H1 (cell line): Measurements from ENCODE around the gene FXYD5. TPM values are rescaled to one million over a fixed set of nuclear protein-coding genes. Genes with fewer than 3 reads are reported as not detected.

Experiments
- CTCF ChIA-PET: fragments of 300-600 bp; sonication (Branson Sonifier 250); formaldehyde crosslinking; loops from one replicate; lab custom pipeline; 2021; ENCODE audit not compliant: partially characterized antibody; lab: Charles Lee
- POLR2A ChIA-PET: fragments of 300-600 bp; sonication (Branson Sonifier 250); formaldehyde crosslinking; loops from one replicate; lab custom pipeline; 2021; ENCODE audit warnings: inconsistent platforms; ENCODE audit not compliant: partially characterized antibody; lab: Charles Lee
- DNase-seq, 2 experiments: peaks; one replicate each; pipeline versions ENCODE4 v3.0.0 to v3.0.0-alpha.2; 2010 to 2022; ENCODE audit warnings: low spot score in 2 of 2, low read depth in 1 of 2, mixed read lengths in 1 of 2
- FAIRE-seq: peaks from 2 replicates; lab custom pipeline; 2011; peaks lifted over from hg19 to GRCh38; lab: Jason Lieb, UNC
- H2AFZ ChIP-seq: 2 replicates; pipeline ENCODE4 v1.8.1; 2012; ENCODE audit warnings: low read length, inconsistent platforms
- H2AK5ac ChIP-seq: 2 replicates; pipeline ENCODE4 v1.6.1; 2013; ENCODE audit warnings: low read depth, low read length
- H2BK120ac ChIP-seq: replicated peaks from 2 replicates; pipeline ENCODE3; 2013; ENCODE audit warnings: low read depth, low read length, inconsistent platforms
- H2BK12ac ChIP-seq: 2 replicates; pipeline ENCODE4 v1.6.1; 2013; ENCODE audit warnings: low read depth, low read length
- H2BK15ac ChIP-seq: 2 replicates; pipeline ENCODE4 v1.6.1; 2013; ENCODE audit warnings: low read length
- H2BK20ac ChIP-seq: 2 replicates; pipeline ENCODE4 v1.6.1; 2013; ENCODE audit warnings: low read length
- H2BK5ac ChIP-seq: 2 replicates; pipeline ENCODE4 v1.6.1; 2013; ENCODE audit warnings: low read depth, low read length
- H3K14ac ChIP-seq: 2 replicates; pipeline ENCODE4 v1.6.1; 2013; ENCODE audit warnings: inconsistent platforms; ENCODE audit not compliant: insufficient read length
- H3K18ac ChIP-seq: 2 replicates; pipeline ENCODE4 v1.6.1; 2013; ENCODE audit warnings: low read length; ENCODE audit errors: extremely low read depth
- H3K23ac ChIP-seq: 2 replicates; pipeline ENCODE4 v1.6.1; 2013; ENCODE audit warnings: inconsistent platforms; ENCODE audit not compliant: insufficient read length
- H3K23me2 ChIP-seq: 2 replicates; pipeline ENCODE4 v1.6.1; 2013; ENCODE audit warnings: low read depth, low read length
- H3K27ac ChIP-seq: 2 replicates; pipeline ENCODE4 v1.6.1; 2011; ENCODE audit warnings: low read depth, low read length, inconsistent platforms
- H3K27me3 ChIP-seq, 4 experiments: replicated peaks in 1 of 4; 1 replicate in 1 of 4; 2 replicates in 3 of 4; pipeline versions ENCODE4 v1.6.1 to v1.8.1; 2011 to 2013; ENCODE audit warnings: low read length in 3 of 4, mild to moderate bottlenecking in 3 of 4, inconsistent platforms in 2 of 4, mixed read lengths in 2 of 4, moderate library complexity in 1 of 4; ENCODE audit not compliant: control insufficient read depth in 3 of 4, insufficient read depth in 3 of 4; ENCODE audit errors: extremely low read depth in 1 of 4
- H3K36me3 ChIP-seq, 4 experiments: 2 replicates each; pipeline versions ENCODE4 v1.6.1 to v1.8.1; 2011 to 2013; ENCODE audit warnings: mild to moderate bottlenecking in 4 of 4, low read length in 3 of 4, moderate library complexity in 2 of 4, control low read depth in 1 of 4, inconsistent platforms in 1 of 4; ENCODE audit not compliant: insufficient read depth in 4 of 4, control insufficient read depth in 2 of 4
- H3K4ac ChIP-seq: replicated peaks from 2 replicates; pipeline ENCODE3; 2013; ENCODE audit warnings: low read length, low read depth, mixed read lengths, inconsistent platforms; ENCODE audit not compliant: insufficient read length
- H3K4me1 ChIP-seq, 4 experiments: replicated peaks in 1 of 4; 1 replicate in 1 of 4; 2 replicates in 3 of 4; pipeline versions ENCODE4 v1.6.1 to v1.8.1; 2011 to 2013; ENCODE audit warnings: low read length in 3 of 4, inconsistent platforms in 2 of 4, mixed read lengths in 1 of 4; ENCODE audit not compliant: insufficient read depth in 4 of 4, control insufficient read depth in 3 of 4
- H3K4me2 ChIP-seq, 2 experiments: 2 replicates each; pipeline versions ENCODE4 v1.6.1 to v1.8.1; 2011 to 2013; ENCODE audit warnings: low read depth in 2 of 2, low read length in 2 of 2, control low read depth in 1 of 2, inconsistent platforms in 1 of 2, mild to moderate bottlenecking in 1 of 2; ENCODE audit not compliant: insufficient read depth in 1 of 2
- H3K4me3 ChIP-seq, 4 experiments: fragments of 200-600, 300-600 bp in 1 of 4; sonication (generic), shearing (Covaris generic), sonication (Bioruptor Twin) in 1 of 4; 2 replicates each; pipeline versions ENCODE4 v1.5.1 to v1.8.1; 2011 to 2016; ENCODE audit warnings: low read length in 4 of 4, low read depth in 3 of 4, control low read depth in 2 of 4, inconsistent platforms in 2 of 4, mild to moderate bottlenecking in 2 of 4, mixed read lengths in 1 of 4, moderate library complexity in 1 of 4; ENCODE audit not compliant: insufficient read depth in 2 of 4; ENCODE audit errors: extremely low read depth in 1 of 4
- H3K56ac ChIP-seq: replicated peaks from 2 replicates; pipeline ENCODE3; 2013; ENCODE audit warnings: low read depth, mild to moderate bottlenecking, mixed read lengths, low read length, inconsistent platforms; ENCODE audit not compliant: insufficient read length
- H3K79me1 ChIP-seq: 2 replicates; pipeline ENCODE4 v1.6.1; 2013; ENCODE audit warnings: low read depth, low read length, control low read depth
- H3K79me2 ChIP-seq, 2 experiments: 2 replicates each; pipeline versions ENCODE4 v1.6.1 to v1.8.1; 2012 to 2013; ENCODE audit warnings: low read length in 2 of 2, mild to moderate bottlenecking in 2 of 2, inconsistent platforms in 1 of 2; ENCODE audit not compliant: insufficient read depth in 2 of 2, control insufficient read depth in 1 of 2
- H3K9ac ChIP-seq, 4 experiments: replicated peaks in 1 of 4; 1 replicate in 1 of 4; 2 replicates in 3 of 4; pipeline versions ENCODE4 v1.6.1 to v1.8.1; 2011 to 2013; ENCODE audit warnings: low read depth in 3 of 4, low read length in 3 of 4, control low read depth in 2 of 4, mild to moderate bottlenecking in 2 of 4, moderate library complexity in 2 of 4, inconsistent platforms in 1 of 4; ENCODE audit errors: extremely low read depth in 1 of 4
- H3K9me3 ChIP-seq, 2 experiments: 2 replicates each; pipeline versions ENCODE4 v1.6.1 to v1.8.1; 2012 to 2013; ENCODE audit warnings: mild to moderate bottlenecking in 2 of 2, moderate library complexity in 2 of 2, control low read depth in 1 of 2, inconsistent platforms in 1 of 2, low read depth in 1 of 2, low read length in 1 of 2, mixed read lengths in 1 of 2; ENCODE audit not compliant: insufficient read depth in 2 of 2
- H4K20me1 ChIP-seq, 2 experiments: replicated peaks in 1 of 2; 2 replicates each; pipeline versions ENCODE3 to v1.8.1; 2011 to 2013; ENCODE audit warnings: inconsistent platforms in 2 of 2, low read length in 2 of 2, mild to moderate bottlenecking in 1 of 2; ENCODE audit not compliant: insufficient read depth in 2 of 2, control insufficient read depth in 1 of 2
- H4K5ac ChIP-seq: 2 replicates; pipeline ENCODE4 v1.6.1; 2013; ENCODE audit warnings: low read length, low read depth, mixed read lengths, inconsistent platforms; ENCODE audit not compliant: insufficient read length
- H4K8ac ChIP-seq: 2 replicates; pipeline ENCODE4 v1.8.0; 2013; ENCODE audit warnings: mild to moderate bottlenecking, moderate library complexity, low read length, inconsistent platforms; ENCODE audit not compliant: insufficient read depth; ENCODE audit errors: extremely low read depth
- H4K91ac ChIP-seq: replicated peaks from 2 replicates; pipeline ENCODE3; 2013; ENCODE audit warnings: low read length, mixed read lengths, inconsistent platforms; ENCODE audit not compliant: insufficient read length
- CHD2 ChIP-seq: IDR thresholded peaks from 2 replicates; pipeline ENCODE4 v1.6.1; 2012; ENCODE audit warnings: low read length, improper control_type of control experiment
- GTF2F1 ChIP-seq: IDR thresholded peaks from 2 replicates; pipeline ENCODE4 v1.6.1; 2012; ENCODE audit warnings: low read depth, low read length, improper control_type of control experiment, borderline replicate concordance
- NRF1 ChIP-seq: IDR thresholded peaks from 2 replicates; pipeline ENCODE4 v1.6.1; 2011; ENCODE audit warnings: mild to moderate bottlenecking, low read depth, low read length, improper control_type of control experiment
- PHF8 ChIP-seq: fragments of 200-600 bp; sonication (generic); conservative IDR thresholded peaks from 2 replicates; pipeline ENCODE4 v1.7.1; 2012; ENCODE audit warnings: low read depth, mild to moderate bottlenecking, inconsistent platforms, low read length, moderate library complexity
- POLR2AphosphoS5 ChIP-seq: IDR thresholded peaks from 2 replicates; pipeline ENCODE4 v1.6.1; 2011; ENCODE audit warnings: low read depth, low read length
- SP4 ChIP-seq: IDR thresholded peaks from 2 replicates; pipeline ENCODE4 v1.6.1; 2012; ENCODE audit warnings: low read length, inconsistent platforms
- TAF1 ChIP-seq: IDR thresholded peaks from 2 replicates; pipeline ENCODE4 v1.6.1; 2011; ENCODE audit warnings: mild to moderate bottlenecking, low read depth, low read length
- WGBS, 2 experiments: shearing (Covaris generic) in 1 of 2; methylation state at CpG; one replicate each; pipeline versions ENCODE4 v1.1.6 to v1.1.7; 2013 to 2015; ENCODE audit warnings: low lambda C conversion rate in 2 of 2, mixed read lengths in 2 of 2, inconsistent platforms in 1 of 2, low coverage in 1 of 2, missing lambda C conversion rate in 1 of 2; ENCODE audit not compliant: insufficient replicate concordance in 2 of 2, insufficient coverage in 1 of 2, insufficient read length in 1 of 2; ENCODE audit errors: extremely low coverage in 1 of 2, missing lambda C conversion rate in 1 of 2; 5-methylcytosine and 5-hydroxymethylcytosine counted together
- polyA plus RNA-seq, 7 experiments: library from polyadenylated mRNA; depleted of rRNA in 3 of 7; stranded (reverse) in 5 of 7; unstranded in 2 of 7; fragments of >200 nt in 5 of 7; fragments of 200-250 nt in 2 of 7; gene quantifications; 1 replicate in 5 of 7; 2 replicates in 1 of 7; 4 replicates in 1 of 7; pipeline versions ENCODE4 v1.2.1 to v1.2.3, GENCODE V29; 2011 to 2013; ENCODE audit warnings: missing spikeins in 2 of 7, mixed read lengths in 2 of 7
- total RNA-seq: library from RNA; stranded (reverse); fragmentation: NEBNext Ultra II Directional; extraction: Animal tissue kit (Norgen Biotek cat#: 25700); gene quantifications from 2 replicates; pipeline ENCODE4 v1.2.1, GENCODE V29; 2021

The FXYD5 gene
- total and polyA plus RNA-seq, 2 of the 8 experiments (the other 6 are each of a cell fraction or from before 2014, with no cell fraction given), result 99.0 to 191 TPM

GRCh38 chr19:35171730-35172129 lies 17.2 kb downstream of the FXYD5 start:
- Histone ChIP-seq H2AK5ac (no peak overlapping the region), H3K79me2 (no peaks in the 10 kb centered on the region), H4K91ac (no peak overlapping the region), H3K23me2 (no peaks in the 10 kb centered on the region), H3K27ac (no peak overlapping the region), H3K27me3 (no peaks in the 10 kb centered on the region), H3K4me1 (no peaks in the 10 kb centered on the region), H3K9ac (no peak overlapping the region), H3K79me1 (no peaks in the 10 kb centered on the region), H4K5ac (no peak overlapping the region), H3K14ac (no peak overlapping the region), H3K4me3 (no peak overlapping the region), H2BK15ac (no peak overlapping the region), H4K8ac (no peak overlapping the region), H2BK12ac (no peak overlapping the region), H3K4ac (no peak overlapping the region), H2BK20ac (no peak overlapping the region), H3K36me3 (peaks cover 0 to 10% (median 5%) of the 10 kb centered on the region in 4 experiments; a peak in 5 of 8 replicates), H2BK5ac (no peak overlapping the region), H4K20me1 (no peaks in the 10 kb centered on the region), H2BK120ac (no peak overlapping the region), H2AFZ (no peak overlapping the region), H3K9me3 (no peaks in the 10 kb centered on the region), H3K56ac (no peak overlapping the region), H3K18ac (no peak overlapping the region), H3K23ac (no peak overlapping the region), H3K4me2 (no peak overlapping the region)
- POLR2A ChIA-PET, result interaction anchor here (0.6 to 4.0 kb wide), 13 partner anchors 8 to 95 kb away, joined by 3 to 28 read pairs (median 4); partner anchors contain the start of gene FXYD5
- no peak for FAIRE-seq
- CTCF ChIA-PET, result interaction anchor here (0.7 to 2.5 kb wide), 5 partner anchors 11 to 679 kb away, joined by 3 to 10 read pairs (median 3); partner anchors contain the start of gene FXYD5
- no peak for DNase-seq
- WGBS, 2 experiments, result 92% methylated on average over 3 of the region's 3 CpGs; no CpG with 5 or more reads in 1 of the 2 experiments
- TF ChIP-seq TAF1, result no peak
- TF ChIP-seq NRF1, result no peak
- TF ChIP-seq CHD2, result no peak
- no peak for TF ChIP-seq GTF2F1
- TF ChIP-seq POLR2AphosphoS5, result no peak
- TF ChIP-seq SP4, result no peak
- TF ChIP-seq PHF8, result no peak
